GM12864 (cell line): Measurements from ENCODE around the gene MKNK1.

Experiments used
- DNase-seq: peaks from one replicate; pipeline ENCODE4 v3.0.0-alpha.2; 2011; ENCODE audit warnings: low read depth
- H3K4me3 ChIP-seq: 2 replicates; pipeline ENCODE4 v1.5.1; 2011; ENCODE audit warnings: mild to moderate bottlenecking, low read depth, low read length, control low read depth
- CTCF ChIP-seq: IDR thresholded peaks from 2 replicates; pipeline ENCODE4 v1.5.1; 2011; ENCODE audit warnings: low read depth, mild to moderate bottlenecking, moderate library complexity, low read length, control low read depth, inconsistent platforms; ENCODE audit errors: missing control alignments

MKNK1 gene

GRCh38 chr1:46549697-46550681 is 54.1 kb downstream of the MKNK1 start:
- no peak overlapping the region for H3K4me3 ChIP-seq
- no peak for TF ChIP-seq CTCF
- no peak for DNase-seq

GRCh38 chr1:46547481-46548383 is 56.3 kb downstream of the MKNK1 start:
- peak; percentile 45 for TF ChIP-seq CTCF
- DNase-seq: no peak
- H3K4me3 ChIP-seq: no peak overlapping the region

GRCh38 chr1:46546210-46546609 is 57.9 kb downstream of the MKNK1 start:
- no peak overlapping the region for H3K4me3 ChIP-seq
- TF ChIP-seq CTCF: no peak
- DNase-seq: no peak

GRCh38 chr1:46545784-46546183 is 58.3 kb downstream of the MKNK1 start:
- H3K4me3 ChIP-seq: no peak overlapping the region
- DNase-seq: no peak
- no peak for TF ChIP-seq CTCF

GRCh38 chr1:46544561-46545240 is 59.4 kb downstream of the MKNK1 start:
- no peak for DNase-seq
- TF ChIP-seq CTCF: no peak
- no peak overlapping the region for H3K4me3 ChIP-seq

GRCh38 chr1:46543761-46544560 is 60.1 kb downstream of the MKNK1 start:
- no peak overlapping the region for H3K4me3 ChIP-seq
- DNase-seq: no peak

More at GRCh38 chr1:46543761-46544560, 60.1 kb downstream of the MKNK1 start:
- no peak for TF ChIP-seq CTCF
